ENCODE measurements around the gene LSP1. TPM values are rescaled to one million over a fixed set of nuclear protein-coding genes. Genes with fewer than 3 reads are reported as not detected.
A peak's percentile ranks its signal among the peaks of the same experiment; 100 is the strongest.

Gene LSP1
- total and polyA plus RNA-seq, 7 donors, result 8.7 to 80.2 (median 32.7) TPM

DNA sequence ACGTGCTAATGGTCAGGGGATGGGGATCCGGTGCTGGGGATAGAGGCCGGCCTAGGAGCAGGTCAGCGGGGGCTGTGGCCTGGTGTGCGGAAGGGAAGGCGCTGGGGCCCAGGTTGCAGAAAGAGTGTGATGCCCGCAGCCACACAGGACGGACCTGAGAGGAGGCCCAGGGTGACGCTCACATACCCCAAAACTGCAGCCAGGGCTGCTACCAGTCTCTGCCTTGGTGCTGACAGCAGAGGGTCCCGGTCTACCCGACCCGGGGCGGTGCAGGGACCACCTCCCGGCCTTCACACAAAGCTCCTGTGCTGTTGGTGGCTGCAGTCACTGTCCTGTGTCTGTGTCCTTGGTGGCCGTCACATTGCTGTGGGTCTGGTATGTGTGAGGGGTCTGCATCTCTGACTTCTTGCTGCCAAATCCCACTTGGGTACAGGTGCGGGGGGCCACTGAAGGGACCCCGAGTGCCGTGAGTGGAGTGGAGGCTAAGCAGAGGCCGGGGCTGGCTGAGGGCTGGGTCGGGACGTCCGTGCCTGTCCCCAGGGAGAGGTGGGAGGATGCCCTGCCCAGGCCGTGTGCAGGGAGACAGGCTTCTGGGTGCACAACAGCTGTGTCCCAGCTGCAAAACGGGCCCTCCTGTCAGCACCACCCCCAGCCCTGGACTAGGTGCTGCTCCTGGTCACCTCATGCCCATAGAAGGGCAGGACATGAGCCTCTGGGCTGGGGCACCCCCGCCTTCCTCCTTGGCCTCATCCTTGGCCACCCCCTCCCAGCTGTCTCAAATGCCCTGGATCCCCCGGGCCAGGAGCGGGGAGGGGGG lies 1.5 kb downstream of the LSP1 start:
- intact Hi-C loops (cut with DNase I), result no loop called here
- 65 to 69% methylated on average over 27 of the region's 27 CpGs for WGBS, 2 donors
- Histone ChIP-seq H3K27ac (no peak overlapping the region), H3K4me3 (peak overlapping the region in 1 of 4 donors; percentile 18), H3K27me3 (no peaks in the 10 kb centered on the region), H3K4me1 (no peaks in the 10 kb centered on the region), H3K9me3 (no peaks in the 10 kb centered on the region), H3K36me3 (no peaks in the 10 kb centered on the region)
- TF ChIP-seq POLR2A (IDR thresholded peaks at IDR 0.05), result no peak
- no peak for DNase-seq

DNA sequence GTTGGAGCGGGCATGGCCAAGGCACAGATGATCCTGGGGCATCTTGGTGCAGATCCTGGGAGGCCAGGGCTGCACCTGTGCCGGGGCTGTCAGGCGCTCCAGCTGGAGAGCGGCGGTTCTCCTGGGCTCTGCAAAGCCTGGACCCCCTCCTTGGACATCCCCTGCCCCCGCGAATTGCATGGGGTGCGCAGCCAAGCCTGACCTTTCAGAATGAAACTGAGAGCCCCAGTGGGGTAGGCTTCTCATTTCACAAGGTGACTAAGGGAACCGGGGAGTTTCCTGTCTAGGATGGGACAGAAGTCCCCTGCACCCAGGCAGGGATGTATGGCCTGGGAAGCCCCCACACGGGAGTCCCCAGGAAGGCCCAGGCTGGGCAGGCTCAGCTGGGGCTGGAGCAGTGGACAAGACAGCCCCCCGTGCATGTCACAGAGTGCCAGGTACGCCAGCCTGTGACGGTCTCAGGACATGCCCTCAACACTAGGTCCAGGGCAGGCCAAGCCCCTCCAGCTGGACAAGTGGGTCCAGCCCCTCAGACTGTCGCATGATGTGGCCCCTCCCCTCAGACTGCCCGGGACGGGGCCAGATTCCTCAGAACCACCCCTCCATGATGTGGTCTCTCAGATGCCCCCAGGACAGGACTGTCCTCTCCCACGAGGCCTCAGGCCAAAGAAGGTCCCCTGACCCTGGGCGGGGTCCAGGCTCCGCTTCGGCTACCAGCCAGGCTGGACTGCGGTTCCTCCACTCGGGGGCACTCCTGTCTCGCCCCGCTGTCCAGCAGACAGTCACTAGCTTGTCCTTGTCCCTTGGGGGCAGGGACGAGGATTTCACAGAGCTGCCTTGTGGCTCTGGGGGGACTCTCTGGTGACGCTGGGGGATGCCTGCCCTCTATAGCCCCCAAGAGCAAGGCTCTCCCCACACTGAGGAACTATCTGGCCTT lies 2.3 kb downstream of the LSP1 start:
- Histone ChIP-seq H3K27ac (no peak overlapping the region), H3K27me3 (no peaks in the 10 kb centered on the region), H3K4me1 (no peaks in the 10 kb centered on the region), H3K9me3 (no peaks in the 10 kb centered on the region), H3K36me3 (no peaks in the 10 kb centered on the region), H3K4me3 (no peak overlapping the region)
- DNase-seq, result no peak
- intact Hi-C loops (cut with DNase I), result no loop called here
- TF ChIP-seq POLR2A (IDR thresholded peaks at IDR 0.05) (no peak), EP300 (IDR thresholded peaks at IDR 0.05) (no peak), POLR2AphosphoS5 (IDR thresholded peaks at IDR 0.05) (no peak)
- TF ChIP-seq, protein P1, sequence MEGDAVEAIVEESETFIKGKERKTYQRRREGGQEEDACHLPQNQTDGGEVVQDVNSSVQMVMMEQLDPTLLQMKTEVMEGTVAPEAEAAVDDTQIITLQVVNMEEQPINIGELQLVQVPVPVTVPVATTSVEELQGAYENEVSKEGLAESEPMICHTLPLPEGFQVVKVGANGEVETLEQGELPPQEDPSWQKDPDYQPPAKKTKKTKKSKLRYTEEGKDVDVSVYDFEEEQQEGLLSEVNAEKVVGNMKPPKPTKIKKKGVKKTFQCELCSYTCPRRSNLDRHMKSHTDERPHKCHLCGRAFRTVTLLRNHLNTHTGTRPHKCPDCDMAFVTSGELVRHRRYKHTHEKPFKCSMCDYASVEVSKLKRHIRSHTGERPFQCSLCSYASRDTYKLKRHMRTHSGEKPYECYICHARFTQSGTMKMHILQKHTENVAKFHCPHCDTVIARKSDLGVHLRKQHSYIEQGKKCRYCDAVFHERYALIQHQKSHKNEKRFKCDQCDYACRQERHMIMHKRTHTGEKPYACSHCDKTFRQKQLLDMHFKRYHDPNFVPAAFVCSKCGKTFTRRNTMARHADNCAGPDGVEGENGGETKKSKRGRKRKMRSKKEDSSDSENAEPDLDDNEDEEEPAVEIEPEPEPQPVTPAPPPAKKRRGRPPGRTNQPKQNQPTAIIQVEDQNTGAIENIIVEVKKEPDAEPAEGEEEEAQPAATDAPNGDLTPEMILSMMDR (IDR thresholded peaks at IDR 0.05), result no peak
- WGBS, 2 donors, result 63 to 72% methylated on average over 26 of the region's 26 CpGs

GRCh38 chr11:1855886-1856265 lies 3.0 kb downstream of the LSP1 start:
- intact Hi-C loops (cut with DNase I), result no loop called here
- DNase-seq, result no peak
- TF ChIP-seq EP300 (IDR thresholded peaks at IDR 0.05) (no peak), POLR2A (IDR thresholded peaks at IDR 0.05) (no peak), POLR2AphosphoS5 (IDR thresholded peaks at IDR 0.05) (no peak)
- TF ChIP-seq, protein P1 (IDR thresholded peaks at IDR 0.05), result no peak
- H3K27me3 ChIP-seq, result no peaks in the 10 kb centered on the region
- H3K36me3 ChIP-seq, result no peaks in the 10 kb centered on the region
- no peaks in the 10 kb centered on the region for H3K9me3 ChIP-seq
- H3K27ac ChIP-seq, result no peak overlapping the region
- H3K4me3 ChIP-seq, result no peak overlapping the region
- 77 to 91% methylated on average over 11 of the region's 11 CpGs for WGBS, 2 donors
- no peaks in the 10 kb centered on the region for H3K4me1 ChIP-seq

DNA sequence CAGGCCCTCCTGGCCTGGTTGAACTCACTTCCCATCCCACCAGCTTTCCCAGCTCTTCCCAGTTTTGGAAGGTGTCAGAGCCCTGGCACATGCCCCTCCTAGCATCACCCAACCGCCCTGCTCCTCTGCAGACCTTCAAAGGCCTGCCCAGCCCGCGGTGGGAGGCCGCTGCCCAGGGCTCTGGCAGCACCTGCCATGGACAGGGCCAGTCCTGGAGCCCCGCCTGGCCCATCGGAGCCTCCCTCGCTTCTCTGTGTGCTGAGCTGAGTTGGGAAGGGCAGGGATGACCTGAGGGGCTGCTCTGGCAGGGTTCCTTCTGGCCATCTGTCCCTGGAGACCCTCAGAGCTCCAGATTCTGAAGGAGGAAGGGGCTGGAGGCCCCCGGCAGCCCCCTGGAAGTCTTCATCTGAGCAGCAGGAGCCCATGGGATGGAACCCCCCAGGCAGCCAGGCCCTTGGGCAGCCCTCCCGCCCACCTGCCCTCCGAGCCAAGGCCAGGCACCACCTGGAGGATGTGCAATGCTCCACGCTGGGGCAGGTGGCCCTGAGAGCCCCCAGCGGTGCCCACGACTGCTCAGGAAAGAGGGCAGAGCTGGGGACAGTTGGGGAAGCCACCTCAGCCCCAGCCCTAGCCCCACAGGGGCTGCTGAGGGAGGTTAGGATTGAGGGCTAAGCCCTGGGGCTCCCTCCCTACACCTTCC lies 3.6 kb downstream of the LSP1 start:
- WGBS, 2 donors, result 81 to 91% methylated on average over 13 of the region's 13 CpGs
- intact Hi-C loops (cut with DNase I), result no loop called here
- no peaks in the 10 kb centered on the region for H3K4me1 ChIP-seq
- no peak for DNase-seq
- TF ChIP-seq, protein P1 (IDR thresholded peaks at IDR 0.05), result no peak
- TF ChIP-seq EP300 (IDR thresholded peaks at IDR 0.05), result no peak
- no peak for TF ChIP-seq POLR2A (IDR thresholded peaks at IDR 0.05)
- TF ChIP-seq POLR2AphosphoS5 (IDR thresholded peaks at IDR 0.05), result no peak
- no peaks in the 10 kb centered on the region for H3K9me3 ChIP-seq
- no peaks in the 10 kb centered on the region for H3K36me3 ChIP-seq
- H3K27ac ChIP-seq, result no peak overlapping the region
- no peaks in the 10 kb centered on the region for H3K27me3 ChIP-seq
- no peak overlapping the region for H3K4me3 ChIP-seq

Measured in sigmoid colon (tissue), 7 donors.